ENCODE results near the gene EMSY.

GRCh38 chr11:76469141-76469540 lies 24.3 kb downstream of the EMSY start:
- TF ChIP-seq, protein P1, sequence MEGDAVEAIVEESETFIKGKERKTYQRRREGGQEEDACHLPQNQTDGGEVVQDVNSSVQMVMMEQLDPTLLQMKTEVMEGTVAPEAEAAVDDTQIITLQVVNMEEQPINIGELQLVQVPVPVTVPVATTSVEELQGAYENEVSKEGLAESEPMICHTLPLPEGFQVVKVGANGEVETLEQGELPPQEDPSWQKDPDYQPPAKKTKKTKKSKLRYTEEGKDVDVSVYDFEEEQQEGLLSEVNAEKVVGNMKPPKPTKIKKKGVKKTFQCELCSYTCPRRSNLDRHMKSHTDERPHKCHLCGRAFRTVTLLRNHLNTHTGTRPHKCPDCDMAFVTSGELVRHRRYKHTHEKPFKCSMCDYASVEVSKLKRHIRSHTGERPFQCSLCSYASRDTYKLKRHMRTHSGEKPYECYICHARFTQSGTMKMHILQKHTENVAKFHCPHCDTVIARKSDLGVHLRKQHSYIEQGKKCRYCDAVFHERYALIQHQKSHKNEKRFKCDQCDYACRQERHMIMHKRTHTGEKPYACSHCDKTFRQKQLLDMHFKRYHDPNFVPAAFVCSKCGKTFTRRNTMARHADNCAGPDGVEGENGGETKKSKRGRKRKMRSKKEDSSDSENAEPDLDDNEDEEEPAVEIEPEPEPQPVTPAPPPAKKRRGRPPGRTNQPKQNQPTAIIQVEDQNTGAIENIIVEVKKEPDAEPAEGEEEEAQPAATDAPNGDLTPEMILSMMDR (IDR thresholded peaks at IDR 0.05): no peak
- no peak for TF ChIP-seq POLR2AphosphoS5 (IDR thresholded peaks at IDR 0.05)
- no peak for TF ChIP-seq POLR2A (IDR thresholded peaks at IDR 0.05)
